HG02943 (cell line): ENCODE data around the gene GNPTAB.
A peak's percentile ranks its signal among the peaks of the same experiment; 100 is the strongest.
"Not testable (repeated sequence)": the region's sequence is repeated elsewhere in the genome, so short reads cannot be mapped to it uniquely, and the experiment has no call there.

Experiments used
- ATAC-seq: cut with Tn5 transposase; IDR thresholded peaks from one replicate; pipeline ENCODE4 v1.9.1; 2021; ENCODE audit warnings: mild to moderate bottlenecking, low read depth, moderate library complexity; ENCODE audit not compliant: unreplicated experiment

Gene GNPTAB

GRCh38 chr12:101854747-101855146 is 24.0 kb upstream of the GNPTAB start:
- peak; percentile 60 for ATAC-seq

DNA sequence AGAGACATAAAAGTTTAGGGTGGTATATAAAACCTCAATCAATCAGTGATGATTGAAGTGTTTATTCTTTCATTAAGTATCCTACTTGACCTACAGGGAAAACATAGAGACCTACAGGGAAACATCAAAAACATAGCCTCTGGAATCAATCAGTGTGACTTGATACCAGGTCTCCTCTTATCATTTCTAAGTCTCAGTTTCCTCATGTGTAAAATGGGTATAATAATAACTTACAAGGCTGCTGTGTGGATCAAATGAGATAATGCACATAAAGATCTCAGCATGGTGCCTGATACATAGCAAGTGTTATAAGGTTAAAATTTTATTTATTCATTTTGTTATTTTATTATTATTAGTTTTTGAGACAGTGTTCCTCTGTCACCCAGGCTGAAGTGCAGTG is 22.2 kb upstream of the GNPTAB start:
- ATAC-seq = no peak

DNA sequence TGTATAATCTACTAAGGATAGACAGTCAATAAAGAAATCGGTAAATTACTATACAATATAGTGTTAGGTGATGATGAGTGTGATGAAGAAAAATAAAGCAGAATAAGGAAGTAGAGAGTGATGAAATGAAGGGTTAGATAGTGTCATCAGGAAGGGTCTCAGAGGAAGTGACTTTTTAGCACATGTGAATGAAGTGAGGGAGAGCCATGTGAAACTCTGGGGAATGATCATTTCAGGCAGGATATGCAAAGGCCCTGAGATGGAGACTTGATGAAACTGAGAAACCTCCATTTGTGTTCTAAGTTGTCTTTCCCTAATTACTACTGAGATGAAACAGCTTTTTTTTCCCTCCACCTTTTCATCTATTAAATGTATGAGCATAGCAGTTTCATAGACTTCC is 19.4 kb upstream of the GNPTAB start:
- no peak for ATAC-seq

DNA sequence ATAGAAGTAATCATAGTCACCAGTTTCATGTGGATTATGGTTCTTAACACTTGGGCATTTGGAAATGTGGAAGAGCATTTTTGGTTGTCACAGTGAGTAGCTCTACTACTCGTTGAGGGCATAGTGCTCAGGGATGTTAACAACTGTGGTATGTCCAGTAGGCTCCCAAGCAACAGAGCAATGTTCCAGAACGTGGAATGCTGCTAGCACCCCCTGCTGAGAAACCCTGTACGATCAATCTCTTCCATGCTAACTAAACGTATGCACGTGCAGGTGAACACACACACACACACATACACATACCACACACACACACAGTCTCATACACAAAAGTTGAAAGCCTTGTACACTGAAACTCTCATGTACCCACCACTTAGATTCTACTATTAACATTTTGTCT is 16.6 kb upstream of the GNPTAB start:
- no peak for ATAC-seq

GRCh38 chr12:101845137-101845711 is 14.5 kb upstream of the GNPTAB start:
- ATAC-seq = no peak

- ATAC-seq = no peak
These were observed 10.3 kb upstream of the GNPTAB start for GRCh38 chr12:101841069-101841468.

- no peak for ATAC-seq
These were observed 8.8 kb upstream of the GNPTAB start for GRCh38 chr12:101839324-101840283.

- peak; percentile 57 for ATAC-seq
These were observed 8.0 kb upstream of the GNPTAB start for GRCh38 chr12:101838628-101839323.

GRCh38 chr12:101832030-101832429 is 1.3 kb upstream of the GNPTAB start:
- no peak for ATAC-seq

- no peak for ATAC-seq
These were observed 956 bp downstream of the GNPTAB start for GRCh38 chr12:101829639-101830366.

- ATAC-seq = no peak
These were observed 2.1 kb downstream of the GNPTAB start for GRCh38 chr12:101828463-101829196.

- ATAC-seq = no peak
These were observed 3.9 kb downstream of the GNPTAB start for GRCh38 chr12:101826766-101827368.

- ATAC-seq = no peak
These were observed 5.9 kb downstream of the GNPTAB start for GRCh38 chr12:101824831-101825230.

DNA sequence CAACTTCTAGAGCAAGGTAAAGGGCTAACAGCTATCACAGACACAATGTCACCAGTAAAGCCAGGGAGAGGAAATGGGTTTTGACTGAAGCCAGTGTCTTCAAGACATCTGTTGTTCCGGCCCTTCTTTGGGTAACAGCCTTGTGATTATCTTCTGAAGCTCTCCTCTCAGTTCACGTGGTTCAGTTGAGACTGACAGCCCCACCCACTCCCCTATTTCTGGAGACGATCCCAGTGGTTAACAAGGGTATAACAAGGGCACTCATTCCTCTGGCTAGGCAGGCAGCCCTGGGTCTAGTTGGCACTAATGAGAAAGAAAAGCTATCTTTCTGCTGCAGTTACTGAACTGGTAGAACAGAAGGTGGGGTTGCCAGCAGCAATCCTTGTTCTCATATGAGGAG is 6.9 kb downstream of the GNPTAB start:
- ATAC-seq = peak; percentile 68

DNA sequence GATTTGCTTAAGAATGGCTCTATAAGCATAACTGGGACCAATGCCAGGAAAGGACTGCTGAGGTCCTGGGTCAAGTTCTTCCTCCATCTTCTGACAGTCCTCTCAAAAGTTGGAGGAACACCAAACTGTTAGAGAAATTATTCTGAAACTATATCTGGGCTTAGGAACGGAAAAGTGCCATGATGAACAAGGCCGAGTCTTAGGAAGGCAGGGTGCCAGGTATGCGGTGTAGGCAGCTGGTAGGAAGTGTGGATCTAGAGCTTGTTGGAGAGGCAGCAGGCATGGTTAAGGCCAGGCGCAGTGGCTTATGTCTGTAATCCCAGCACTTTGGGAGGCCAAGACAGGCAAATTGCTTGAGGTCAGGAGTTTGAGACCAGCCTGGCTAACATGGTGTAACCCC is 7.7 kb downstream of the GNPTAB start:
- ATAC-seq = no peak

DNA sequence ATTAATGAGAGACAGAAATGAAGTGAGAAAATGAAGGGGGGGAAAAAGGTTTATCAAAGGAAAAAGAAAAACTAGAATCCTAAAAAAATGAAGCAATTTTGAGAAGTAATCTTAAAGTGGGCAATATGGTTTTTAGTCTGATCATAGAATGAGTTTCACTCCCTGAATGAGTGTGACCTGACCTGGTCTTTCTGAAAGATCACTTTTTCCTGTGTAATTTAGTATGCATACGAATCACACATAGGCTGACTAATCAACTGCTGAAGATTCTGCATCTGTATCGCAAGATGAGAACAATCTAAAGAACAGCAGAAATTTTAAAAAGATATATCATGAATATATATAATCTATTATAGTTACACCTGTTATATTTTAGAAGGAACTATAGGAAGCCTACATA is 11.3 kb downstream of the GNPTAB start:
- ATAC-seq = no peak

- not testable (repeated sequence) for ATAC-seq
These were observed 12.1 kb downstream of the GNPTAB start for GRCh38 chr12:101818689-101819088.

DNA sequence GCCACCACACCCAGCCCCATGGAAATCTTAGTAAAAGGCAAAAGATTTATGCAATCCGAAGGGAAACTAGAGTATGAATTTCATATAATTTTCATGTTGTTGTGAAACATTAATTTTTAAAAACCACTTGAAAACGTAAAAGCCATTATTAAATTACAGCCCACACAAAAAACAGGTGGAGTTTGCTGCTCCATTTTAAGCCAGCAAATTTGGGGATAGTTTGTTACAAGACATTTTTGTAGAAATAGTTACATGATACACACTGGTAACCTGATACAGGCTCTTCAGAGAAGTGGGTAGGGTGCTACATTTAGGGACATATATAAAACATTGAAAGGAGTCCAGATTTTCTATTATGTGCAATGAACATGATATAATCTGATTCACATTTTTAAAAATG is 17.6 kb downstream of the GNPTAB start:
- ATAC-seq = no peak

- ATAC-seq = not testable (repeated sequence)
These were observed 18.0 kb downstream of the GNPTAB start for GRCh38 chr12:101812716-101813115.

- not testable (repeated sequence) for ATAC-seq
These were observed 19.4 kb downstream of the GNPTAB start for GRCh38 chr12:101811342-101811741.
